ENCODE results near the gene SULT4A1.

- no peak for TF ChIP-seq CTCF (IDR thresholded peaks at IDR 0.05)
- TF ChIP-seq POLR2A (IDR thresholded peaks at IDR 0.05), result no peak
Observed at GRCh38 chr22:43851058-43851978, 11.0 kb downstream of the SULT4A1 start.

Measured in esophagus squamous epithelium (tissue), 4 donors.